ENCODE measurements around the gene GDF15. TPM values are rescaled to one million over a fixed set of nuclear protein-coding genes. Genes with fewer than 3 reads are reported as not detected.

Gene GDF15
- polyA plus RNA-seq, 1 donor (not counting 4 experiments of a cell fraction or from before 2014, with no cell fraction given): 0.31 TPM

- no peak overlapping the region for H3K27ac ChIP-seq (ENCODE audit: control insufficient read depth, insufficient read depth, low read length)
- DNase-seq (ENCODE audit: low read depth, low spot score) (no peak), FAIRE-seq (no peak)
- H4K20me1 ChIP-seq (ENCODE audit: control insufficient read depth, extremely low read depth, insufficient read depth, low read length): no peaks in the 10 kb centered on the region
- TF ChIP-seq EZH2 (IDR thresholded peaks at IDR 0.05; ENCODE audit: low read length): no peak
- TF ChIP-seq CTCF (optimal IDR thresholded peaks at IDR 0.05 in 1 of 3, IDR thresholded peaks at IDR 0.05 in 1 of 3, conservative IDR thresholded peaks at IDR 0.05 in 1 of 3; ENCODE audit: extremely low read depth in 1 of 3, insufficient read depth in 2 of 3, low read length in 3 of 3): no peak
- peak overlapping the region; percentile 82 for H2AFZ ChIP-seq (ENCODE audit: control insufficient read depth, low read length)
- dilution Hi-C loops (cut with MboI; ENCODE audit: extremely low pct_ligation_motif_present, low sequenced_read_pairs): no loop called here
- peaks cover 36% of the 10 kb centered on the region for H3K4me1 ChIP-seq (ENCODE audit: control insufficient read depth, extremely low read depth, insufficient read depth, low read length)
- H3K36me3 ChIP-seq (ENCODE audit: control insufficient read depth in 2 of 2, extremely low read depth in 1 of 2, insufficient read depth in 2 of 2, low read length in 2 of 2): no peaks in the 10 kb centered on the region
- no peaks in the 10 kb centered on the region for H3K9me3 ChIP-seq (ENCODE audit: control insufficient read depth, low read depth, low read length)
- H3K9ac ChIP-seq (ENCODE audit: control insufficient read depth, extremely low read depth, insufficient read depth, low read length): peak overlapping the region; percentile 22
- no peaks in the 10 kb centered on the region for H3K79me2 ChIP-seq (ENCODE audit: control insufficient read depth, insufficient read depth, low read length)
- peak overlapping the region; percentile 44 to 73 (median 66) for H3K4me3 ChIP-seq (ENCODE audit: control insufficient read depth in 2 of 3, extremely low read depth in 1 of 3, insufficient read depth in 2 of 3, low read depth in 1 of 3, low read length in 3 of 3)
- H3K9me1 ChIP-seq (ENCODE audit: control insufficient read depth, extremely low read depth, insufficient read depth, low read length): no peaks in the 10 kb centered on the region
- H3K27me3 ChIP-seq (ENCODE audit: control insufficient read depth, extremely low read depth, insufficient read depth, low read length): no peaks in the 10 kb centered on the region
- H3K4me2 ChIP-seq (ENCODE audit: control insufficient read depth, extremely low read depth, insufficient read depth, low read depth, low read length): peak overlapping the region; percentile 74
Observed at GRCh38 chr19:18340990-18341868, 44.7 kb upstream of the GDF15 start.

GRCh38 chr19:18342090-18342632 lies 43.8 kb upstream of the GDF15 start:
- Histone ChIP-seq H3K4me2 (ENCODE audit: control insufficient read depth, extremely low read depth, insufficient read depth, low read depth, low read length) (no peak overlapping the region), H3K9me1 (ENCODE audit: control insufficient read depth, extremely low read depth, insufficient read depth, low read length) (no peaks in the 10 kb centered on the region), H3K9ac (ENCODE audit: control insufficient read depth, extremely low read depth, insufficient read depth, low read length) (no peak overlapping the region), H3K36me3 (ENCODE audit: control insufficient read depth in 2 of 2, extremely low read depth in 1 of 2, insufficient read depth in 2 of 2, low read length in 2 of 2) (no peaks in the 10 kb centered on the region), H3K27me3 (ENCODE audit: control insufficient read depth, extremely low read depth, insufficient read depth, low read length) (no peaks in the 10 kb centered on the region), H4K20me1 (ENCODE audit: control insufficient read depth, extremely low read depth, insufficient read depth, low read length) (no peaks in the 10 kb centered on the region), H3K4me1 (ENCODE audit: control insufficient read depth, extremely low read depth, insufficient read depth, low read length) (peaks cover 38% of the 10 kb centered on the region), H3K4me3 (ENCODE audit: control insufficient read depth in 2 of 3, extremely low read depth in 1 of 3, insufficient read depth in 2 of 3, low read depth in 1 of 3, low read length in 3 of 3) (no peak overlapping the region), H3K9me3 (ENCODE audit: control insufficient read depth, low read depth, low read length) (no peaks in the 10 kb centered on the region), H2AFZ (ENCODE audit: control insufficient read depth, low read length) (no peak overlapping the region), H3K79me2 (ENCODE audit: control insufficient read depth, insufficient read depth, low read length) (no peaks in the 10 kb centered on the region), H3K27ac (ENCODE audit: control insufficient read depth, insufficient read depth, low read length) (no peak overlapping the region)
- DNase-seq (ENCODE audit: low read depth, low spot score) (no peak), FAIRE-seq (no peak)
- TF ChIP-seq CTCF (optimal IDR thresholded peaks at IDR 0.05 in 1 of 3, IDR thresholded peaks at IDR 0.05 in 1 of 3, conservative IDR thresholded peaks at IDR 0.05 in 1 of 3; ENCODE audit: extremely low read depth in 1 of 3, insufficient read depth in 2 of 3, low read length in 3 of 3): no peak
- no peak for TF ChIP-seq EZH2 (IDR thresholded peaks at IDR 0.05; ENCODE audit: low read length)
- dilution Hi-C loops (cut with MboI; ENCODE audit: extremely low pct_ligation_motif_present, low sequenced_read_pairs): no loop called here

All from keratinocyte (primary cell).